NCI-H510A (cell line): ENCODE data around the gene LHX2.
"Not testable (repeated sequence)": the region's sequence is repeated elsewhere in the genome, so short reads cannot be mapped to it uniquely, and the experiment has no call there.

ENCODE experiments used
- DNase-seq: peaks from one replicate; lab custom pipeline; 2025; lab: John Stamatoyannopoulos, UW

The LHX2 gene

GRCh38 chr9:124011460-124012301 lies at the start of gene LHX2:
LHX2 (plus strand) TSS chr9:124011768; CDS start chr9:124012349, 581 bp downstream.
- DNase-seq = peak; percentile 95

- DNase-seq = no peak
These were observed 46.8 kb upstream of the LHX2 start for GRCh38 chr9:123964761-123965160.

GRCh38 chr9:123965801-123966686 lies 45.5 kb upstream of the LHX2 start:
- DNase-seq = no peak

GRCh38 chr9:123967323-123967722 lies 44.2 kb upstream of the LHX2 start:
- no peak for DNase-seq

GRCh38 chr9:123972618-123973017 lies 39.0 kb upstream of the LHX2 start:
- DNase-seq = no peak

- DNase-seq = no peak
These were observed 37.9 kb upstream of the LHX2 start for GRCh38 chr9:123973590-123974223.

- no peak for DNase-seq
These were observed 37.1 kb upstream of the LHX2 start for GRCh38 chr9:123974471-123974870.

- no peak for DNase-seq
These were observed 35.7 kb upstream of the LHX2 start for GRCh38 chr9:123975871-123976270.

- DNase-seq = not testable (repeated sequence)
These were observed 35.0 kb upstream of the LHX2 start for GRCh38 chr9:123976579-123976978.

- no peak for DNase-seq
These were observed 32.6 kb upstream of the LHX2 start for GRCh38 chr9:123978981-123979380.

GRCh38 chr9:123982535-123982934 lies 29.0 kb upstream of the LHX2 start:
- DNase-seq = no peak

GRCh38 chr9:123983047-123983446 lies 28.5 kb upstream of the LHX2 start:
- DNase-seq = no peak

GRCh38 chr9:123984802-123985201 lies 26.8 kb upstream of the LHX2 start:
- no peak for DNase-seq

GRCh38 chr9:123985869-123986268 lies 25.7 kb upstream of the LHX2 start:
- DNase-seq = no peak

GRCh38 chr9:123990427-123990826 lies 21.1 kb upstream of the LHX2 start:
- DNase-seq = no peak

- not testable (repeated sequence) for DNase-seq
These were observed 18.9 kb upstream of the LHX2 start for GRCh38 chr9:123992679-123993078.

- no peak for DNase-seq
These were observed 14.7 kb upstream of the LHX2 start for GRCh38 chr9:123996731-123997421.

- DNase-seq = no peak
These were observed 13.8 kb upstream of the LHX2 start for GRCh38 chr9:123997665-123998277.

GRCh38 chr9:123998278-123998925 lies 13.2 kb upstream of the LHX2 start:
- DNase-seq = no peak

GRCh38 chr9:123998970-123999621 lies 12.5 kb upstream of the LHX2 start:
- no peak for DNase-seq
